Fibroblast of lung (primary cell): ENCODE data around the gene OSBP2.

Experiments
- EZH2 ChIP-seq: IDR thresholded peaks from 2 replicates; pipeline ENCODE4 v1.5.1; 2012; ENCODE audit warnings: low read length, control low read depth, mild to moderate bottlenecking; ENCODE audit errors: missing control alignments
- TF ChIP-seq, protein P1 (sequence below), 2 donors: IDR thresholded peaks in 1 of 2; conservative IDR thresholded peaks in 1 of 2; 1 replicate in 1 of 2; 2 replicates in 1 of 2; pipeline ENCODE4 v1.5.1; 2011 to 2012; ENCODE audit warnings: low read length in 2 of 2, control low read depth in 1 of 2, inconsistent platforms in 1 of 2, low read depth in 1 of 2, mild to moderate bottlenecking in 1 of 2

DNA sequence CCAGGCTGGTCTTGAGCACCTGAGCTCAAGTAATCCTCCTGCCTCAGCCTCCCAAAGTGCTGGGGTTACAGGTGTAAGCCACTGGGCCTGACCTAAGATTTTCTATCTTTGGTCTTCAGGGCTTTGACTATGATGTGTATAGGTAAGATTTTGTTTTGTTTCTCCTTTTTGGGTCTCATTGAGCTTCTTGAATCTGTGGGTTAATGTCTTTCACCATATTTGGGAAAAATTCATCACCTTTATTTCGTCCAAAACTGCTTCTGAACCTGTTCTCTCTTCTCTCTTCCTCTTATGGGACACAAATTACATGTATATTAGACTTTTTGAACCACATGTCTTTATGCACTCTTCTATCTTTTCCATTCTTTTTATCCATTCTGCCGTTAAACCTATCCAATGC lies 100.4 kb downstream of the OSBP2 start:
- TF ChIP-seq, protein P1, sequence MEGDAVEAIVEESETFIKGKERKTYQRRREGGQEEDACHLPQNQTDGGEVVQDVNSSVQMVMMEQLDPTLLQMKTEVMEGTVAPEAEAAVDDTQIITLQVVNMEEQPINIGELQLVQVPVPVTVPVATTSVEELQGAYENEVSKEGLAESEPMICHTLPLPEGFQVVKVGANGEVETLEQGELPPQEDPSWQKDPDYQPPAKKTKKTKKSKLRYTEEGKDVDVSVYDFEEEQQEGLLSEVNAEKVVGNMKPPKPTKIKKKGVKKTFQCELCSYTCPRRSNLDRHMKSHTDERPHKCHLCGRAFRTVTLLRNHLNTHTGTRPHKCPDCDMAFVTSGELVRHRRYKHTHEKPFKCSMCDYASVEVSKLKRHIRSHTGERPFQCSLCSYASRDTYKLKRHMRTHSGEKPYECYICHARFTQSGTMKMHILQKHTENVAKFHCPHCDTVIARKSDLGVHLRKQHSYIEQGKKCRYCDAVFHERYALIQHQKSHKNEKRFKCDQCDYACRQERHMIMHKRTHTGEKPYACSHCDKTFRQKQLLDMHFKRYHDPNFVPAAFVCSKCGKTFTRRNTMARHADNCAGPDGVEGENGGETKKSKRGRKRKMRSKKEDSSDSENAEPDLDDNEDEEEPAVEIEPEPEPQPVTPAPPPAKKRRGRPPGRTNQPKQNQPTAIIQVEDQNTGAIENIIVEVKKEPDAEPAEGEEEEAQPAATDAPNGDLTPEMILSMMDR (conservative IDR thresholded peaks at IDR 0.05 in 1 of 2, IDR thresholded peaks at IDR 0.05 in 1 of 2; ENCODE audit: low read depth in 1 of 2, low read length in 2 of 2) = no peak
- TF ChIP-seq EZH2 = no peak
